GM12878 (cell line): ENCODE results near the gene KRT31. TPM values are rescaled to one million over a fixed set of nuclear protein-coding genes. Genes with fewer than 3 reads are reported as not detected.

Source experiments
- ATAC-seq: fragments of 200-7000 bp; cut with Tn5 transposase; 3 replicates; pipeline ENCODE4 v1.9.1; 2020; ENCODE audit warnings: mild to moderate bottlenecking, moderate library complexity
- BruUV-seq: library from RNA; stranded (reverse); fragments of 400-500 nt; replicated peaks from 2 replicates; lab custom pipeline; 2021; lab: Mats Ljungman, UMichigan
- CTCF ChIA-PET: fragments of 300-600 bp; sonication (Branson Sonifier 250); formaldehyde crosslinking; extraction: SDS; loops from one replicate; lab custom pipeline; 2021; ENCODE audit warnings: inconsistent platforms; lab: Yijun Ruan, JAX
- POLR2A ChIA-PET: fragments of 350-600 bp; formaldehyde crosslinking; extraction: SDS; loops from one replicate; lab custom pipeline; 2021; ENCODE audit warnings: inconsistent platforms; lab: Charles Lee
- RAD21 ChIA-PET: fragments of 300-600 bp; sonication (Branson Sonifier 250); formaldehyde crosslinking; loops from one replicate; lab custom pipeline; 2023; ENCODE audit warnings: antibody characterized with exemption; ENCODE audit not compliant: unreplicated experiment; lab: Charles Lee
- SMC1A ChIA-PET: fragments of 300-600 bp; sonication (Branson Sonifier 250); formaldehyde crosslinking; loops from one replicate; lab custom pipeline; 2023; ENCODE audit not compliant: unreplicated experiment, uncharacterized antibody; lab: Charles Lee
- DNase-seq: peaks from one replicate; pipeline ENCODE4 v3.0.0-alpha.2; 2011; ENCODE audit warnings: low read depth, low spot score
- FAIRE-seq: peaks from 3 replicates; lab custom pipeline; 2011; peaks lifted over from hg19 to GRCh38; lab: Jason Lieb, UNC
- H2AFZ ChIP-seq: 2 replicates; pipeline ENCODE4 v1.6.0; 2011; ENCODE audit warnings: low read depth, low read length, control low read depth; ENCODE audit not compliant: control insufficient read depth
- H3K27ac ChIP-seq: 2 replicates; pipeline ENCODE4 v1.5.1; 2011; ENCODE audit warnings: control low read depth; ENCODE audit not compliant: control insufficient read depth, insufficient read depth
- H3K27me3 ChIP-seq, 2 experiments: replicated peaks in 1 of 2; 2 replicates each; pipeline versions ENCODE4 v1.6.0 to v1.6.1; 2011; ENCODE audit warnings: low read length in 1 of 2; ENCODE audit not compliant: control insufficient read depth in 2 of 2, insufficient read depth in 2 of 2
- H3K36me3 ChIP-seq, 2 experiments: 2 replicates each; pipeline ENCODE4 v1.5.1; 2011; ENCODE audit warnings: low read length in 1 of 2; ENCODE audit not compliant: control insufficient read depth in 2 of 2, insufficient read depth in 2 of 2
- H3K4me1 ChIP-seq: 2 replicates; pipeline ENCODE4 v1.6.1; 2011; ENCODE audit warnings: mild to moderate bottlenecking, low read length, moderate library complexity, mixed read lengths; ENCODE audit not compliant: control insufficient read depth, insufficient read depth
- H3K4me2 ChIP-seq: 2 replicates; pipeline ENCODE4 v1.6.0; 2011; ENCODE audit warnings: control low read depth; ENCODE audit not compliant: control insufficient read depth, insufficient read depth
- H3K4me3 ChIP-seq: fragments of 200-600 bp; sonication (generic); 2 replicates; pipeline ENCODE4 v1.5.1; 2016
- H3K79me2 ChIP-seq: 2 replicates; pipeline ENCODE4 v1.6.0; 2011; ENCODE audit warnings: low read length; ENCODE audit not compliant: control insufficient read depth, insufficient read depth
- H3K9ac ChIP-seq: 2 replicates; pipeline ENCODE4 v1.8.0; 2011; ENCODE audit warnings: low read length, control low read depth, mixed read lengths; ENCODE audit not compliant: control insufficient read depth, insufficient read depth
- H3K9me3 ChIP-seq: replicated peaks from 3 replicates; pipeline ENCODE4 v1.5.1; 2011; ENCODE audit warnings: mild to moderate bottlenecking, low read length; ENCODE audit not compliant: control insufficient read depth, insufficient read depth
- H4K20me1 ChIP-seq: 2 replicates; pipeline ENCODE4 v1.6.0; 2011; ENCODE audit not compliant: control insufficient read depth, insufficient read depth
- CTCF ChIP-seq, 3 experiments: IDR thresholded peaks in 2 of 3; conservative IDR thresholded peaks in 1 of 3; 2 replicates each; pipeline ENCODE4 v1.5.1; 2011; ENCODE audit warnings: low read depth in 3 of 3, low read length in 3 of 3, mild to moderate bottlenecking in 3 of 3, control low read depth in 2 of 3, moderate library complexity in 2 of 3, inconsistent platforms in 1 of 3, mixed read lengths in 1 of 3; ENCODE audit not compliant: control insufficient read depth in 2 of 3, insufficient read depth in 1 of 3; ENCODE audit errors: extremely low read depth in 1 of 3
- NRF1 ChIP-seq: conservative IDR thresholded peaks from 2 replicates; pipeline ENCODE4 v1.6.1; 2011; ENCODE audit warnings: mild to moderate bottlenecking, low read depth, low read length, improper control_type of control experiment
- SIN3A ChIP-seq: IDR thresholded peaks from 2 replicates; pipeline ENCODE4 v1.6.1; 2012; ENCODE audit warnings: low read depth, low read length, improper control_type of control experiment
- SMARCA5 ChIP-seq: fragments of 450-650 bp; IDR thresholded peaks from 2 replicates; pipeline ENCODE4 v1.6.1; 2017; ENCODE audit warnings: mild to moderate bottlenecking
- WGBS: methylation state at CpG from one replicate; pipeline ENCODE4 v1.1.6; 2016; ENCODE audit warnings: low lambda C conversion rate; ENCODE audit not compliant: insufficient replicate concordance, insufficient coverage; ENCODE audit errors: missing lambda C conversion rate; 5-methylcytosine and 5-hydroxymethylcytosine counted together
- in situ Hi-C: fragments of 300-500 bp; cut with MboI; formaldehyde crosslinking; loops from 9 replicates; pipeline ENCODE4 v1.14.3; 2018; ENCODE audit warnings: mixed read lengths
- intact Hi-C: fragments of 100-400 bp; cut with micrococcal nuclease; formaldehyde crosslinking; loops from one replicate; pipeline ENCODE4 v1.14.2; 2022; ENCODE audit not compliant: unreplicated experiment
- polyA plus RNA-seq, 11 experiments: library from polyadenylated mRNA; depleted of rRNA in 4 of 11; unstranded in 6 of 11; stranded (reverse) in 5 of 11; fragments of >200 nt; fragmentation: Nextera tagmentation in 4 of 11; fragmentation: Illumina TruSeq in 1 of 11; extraction: Ambion mirVana in 4 of 11; extraction: Trizol in 1 of 11; gene quantifications; 1 replicate in 1 of 11; 2 replicates in 10 of 11; pipeline versions ENCODE4 v1.2.1 to v1.2.3, GENCODE V29; 2011 to 2016; ENCODE audit warnings: inconsistent platforms in 2 of 11, missing spikeins in 2 of 11, low read depth in 1 of 11
- total RNA-seq, 4 experiments: library from RNA; depleted of rRNA in 3 of 4; stranded (reverse); fragments of >200 nt in 3 of 4; fragmentation: Illumina TruSeq in 1 of 4; extraction: Trizol in 1 of 4; gene quantifications; 2 replicates each; pipeline versions ENCODE4 v1.2.1 to v1.2.3, GENCODE V29; 2013 to 2021

KRT31 gene
- total and polyA plus RNA-seq, 10 of the 15 experiments (the other 5 are each of a cell fraction or from before 2014, with no cell fraction given): not detected

GRCh38 chr17:41417576-41418015, 20.2 kb upstream of the KRT31 start:
- intact Hi-C loops (no loop called here), in situ Hi-C loops (no loop called here)
- SMC1A ChIA-PET: interaction anchor here (1.0 to 1.5 kb wide), 2 partner anchors 84 to 145 kb away, joined by 3 read pairs; no protein-coding TSS in a partner anchor
- Histone ChIP-seq H3K27ac (no peak overlapping the region), H3K79me2 (no peaks in the 10 kb centered on the region), H3K4me3 (no peak overlapping the region), H3K36me3 (no peaks in the 10 kb centered on the region), H2AFZ (no peak overlapping the region), H3K9ac (no peak overlapping the region), H3K9me3 (no peaks in the 10 kb centered on the region), H3K27me3 (no peaks in the 10 kb centered on the region; a peak in 1 of 4 replicates), H3K4me2 (no peak overlapping the region), H4K20me1 (no peaks in the 10 kb centered on the region), H3K4me1 (no peaks in the 10 kb centered on the region)
- whole genome bisulfite sequencing: 0% methylated on average over 4 of the region's 4 CpGs
- TF ChIP-seq CTCF (IDR thresholded peaks at IDR 0.05 in 2 of 3, conservative IDR thresholded peaks at IDR 0.05 in 1 of 3; ENCODE audit: control insufficient read depth in 2 of 3, extremely low read depth in 1 of 3, insufficient read depth in 1 of 3, low read depth in 3 of 3, low read length in 3 of 3) (peak; percentile 29 to 68 (median 59)), SMARCA5 (no peak)
- no peak for FAIRE-seq
- DNase-seq: no peak
- CTCF ChIA-PET: interaction anchor here (0.9 to 1.4 kb wide), 4 partner anchors 9 to 245 kb away, joined by 3 to 4 read pairs (median 3); no protein-coding TSS in a partner anchor
- RAD21 ChIA-PET: no interaction called here
- peak; percentile 76 for ATAC-seq
- POLR2A ChIA-PET: no interaction called here
- no TSS peak for BruUV-seq

GRCh38 chr17:41417127-41417526, 19.7 kb upstream of the KRT31 start:
- Histone ChIP-seq H3K4me3 (no peak overlapping the region), H2AFZ (no peak overlapping the region), H3K9me3 (no peaks in the 10 kb centered on the region), H3K79me2 (no peaks in the 10 kb centered on the region), H3K36me3 (no peaks in the 10 kb centered on the region), H3K4me2 (no peak overlapping the region), H4K20me1 (no peaks in the 10 kb centered on the region), H3K9ac (no peak overlapping the region), H3K27me3 (no peaks in the 10 kb centered on the region; a peak in 1 of 4 replicates), H3K4me1 (no peaks in the 10 kb centered on the region), H3K27ac (no peak overlapping the region)
- POLR2A ChIA-PET: no interaction called here
- no peak for DNase-seq
- no peak for ATAC-seq
- RAD21 ChIA-PET: no interaction called here
- TF ChIP-seq NRF1 (no peak), SIN3A (no peak)
- in situ Hi-C loops (no loop called here), intact Hi-C loops (no loop called here)
- no peak for FAIRE-seq
- SMC1A ChIA-PET: interaction anchor here (1.0 to 1.5 kb wide), 2 partner anchors 83 to 145 kb away, joined by 3 read pairs; no protein-coding TSS in a partner anchor
- 60% methylated on average over 6 of the region's 6 CpGs for WGBS
- no TSS peak for BruUV-seq
- CTCF ChIA-PET: interaction anchor here (0.9 to 1.4 kb wide), 3 partner anchors 13 to 246 kb away, joined by 3 read pairs; no protein-coding TSS in a partner anchor
